Stomach (tissue), 9 donors: ENCODE measurements around the gene CSNK2B. TPM values are rescaled to one million over a fixed set of nuclear protein-coding genes. Genes with fewer than 3 reads are reported as not detected.

ENCODE experiments used
- DNase-seq, 2 donors: peaks; one replicate each; pipeline versions ENCODE4 v3.0.0 to v3.0.0-alpha.2; 2013 to 2019
- H3K27ac ChIP-seq, 5 donors: fragments of 200-600 bp in 4 of 5; sonication (generic) in 4 of 5; one replicate each; pipeline ENCODE4 v1.5.1; 2013 to 2019; ENCODE audit warnings: mild to moderate bottlenecking in 1 of 5, moderate library complexity in 1 of 5
- H3K27me3 ChIP-seq, 3 donors: fragments of 200-600 bp; sonication (generic); one replicate each; pipeline ENCODE4 v1.5.1; 2017 to 2019; ENCODE audit warnings: mixed run types in 1 of 3
- H3K36me3 ChIP-seq, 4 donors: fragments of 200-600 bp; sonication (generic); 1 replicate in 3 of 4; 2 replicates in 1 of 4; pipeline ENCODE4 v1.5.1; 2016 to 2019
- H3K4me1 ChIP-seq, 4 donors: fragments of 200-600 bp; sonication (generic); one replicate each; pipeline ENCODE4 v1.5.1; 2016 to 2019
- H3K4me3 ChIP-seq, 4 donors: fragments of 200-600 bp; sonication (generic) in 3 of 4; one replicate each; pipeline ENCODE4 v1.5.1; 2016 to 2019; ENCODE audit warnings: mild to moderate bottlenecking in 1 of 4
- H3K9me3 ChIP-seq, 4 donors: fragments of 200-600 bp; sonication (generic); one replicate each; pipeline ENCODE4 v1.5.1; 2016 to 2019
- EP300 ChIP-seq: sonication (generic); formaldehyde crosslinking; IDR thresholded peaks from one replicate; pipeline ENCODE4 v1.6.1; 2017; ENCODE audit warnings: antibody characterized with exemption
- POLR2A ChIP-seq, 4 donors: fragments of 450-650 bp; IDR thresholded peaks; one replicate each; pipeline ENCODE4 v1.6.1; 2016; ENCODE audit warnings: antibody characterized with exemption in 4 of 4, control low read depth in 2 of 4, mild to moderate bottlenecking in 1 of 4, moderate library complexity in 1 of 4
- POLR2AphosphoS5 ChIP-seq, 3 donors: sonication (generic); formaldehyde crosslinking; IDR thresholded peaks; one replicate each; pipeline ENCODE4 v1.6.1; 2016; ENCODE audit warnings: antibody characterized with exemption in 3 of 3
- WGBS, 5 donors: extraction: QIAGEN DNeasy Blood & Tissue Kit in 3 of 5; methylation state at CpG; one replicate each; pipeline versions ENCODE4 v1.1.5 to v1.1.7; 2013 to 2018; 5-methylcytosine and 5-hydroxymethylcytosine counted together
- intact Hi-C: fragments of 100-400 bp; cut with DNase I; formaldehyde crosslinking; loops from one replicate; pipeline ENCODE4 v1.15.1; 2023; ENCODE audit warnings: low total_unique reads
- polyA plus RNA-seq, 3 donors: library from polyadenylated mRNA; stranded (reverse); fragments of 200-250 nt; gene quantifications; one replicate each; pipeline ENCODE4 v1.2.3, GENCODE V29; 2013
- total RNA-seq, 5 donors: library from RNA; depleted of rRNA; stranded (reverse); fragments of >200 nt; gene quantifications; one replicate each; pipeline versions ENCODE4 v1.1.0 to v1.2.3, GENCODE V29; 2014 to 2016
- TF ChIP-seq, protein P1 (sequence below), 7 experiments: fragments of 450-650 bp in 4 of 7; fragments of 200-600 bp in 3 of 7; sonication (generic) in 3 of 7; IDR thresholded peaks; one replicate each; pipeline ENCODE4 v1.5.1; 2016 to 2019; ENCODE audit warnings: antibody characterized with exemption in 7 of 7, control low read depth in 2 of 7, mild to moderate bottlenecking in 1 of 7
- donor health status: healthy with polysubstance abuse.
- donor health status: Bipolar disorder and iron deficiency.
- donor health status: healthy.

The CSNK2B gene
- total and polyA plus RNA-seq, 8 donors = 11.3 to 375 (median 166) TPM

GRCh38 chr6:31654574-31655348, 11.1 kb upstream of the CSNK2B start:
- Histone ChIP-seq H3K36me3 (peaks cover 7 to 46% (median 39%) of the 10 kb centered on the region in 4 donors), H3K27ac (no peak overlapping the region), H3K9me3 (no peaks in the 10 kb centered on the region), H3K4me3 (no peak overlapping the region), H3K27me3 (no peaks in the 10 kb centered on the region), H3K4me1 (peaks cover 35 to 75% (median 64%) of the 10 kb centered on the region in 4 donors)
- DNase-seq = no peak
- intact Hi-C loops = no loop called here
- WGBS, 5 donors = 82 to 88% (median 86%) methylated on average over 8 of the region's 8 CpGs
- no peak for TF ChIP-seq EP300
- no peak for TF ChIP-seq POLR2AphosphoS5 (IDR thresholded peaks at IDR 0.05)
- TF ChIP-seq, protein P1, sequence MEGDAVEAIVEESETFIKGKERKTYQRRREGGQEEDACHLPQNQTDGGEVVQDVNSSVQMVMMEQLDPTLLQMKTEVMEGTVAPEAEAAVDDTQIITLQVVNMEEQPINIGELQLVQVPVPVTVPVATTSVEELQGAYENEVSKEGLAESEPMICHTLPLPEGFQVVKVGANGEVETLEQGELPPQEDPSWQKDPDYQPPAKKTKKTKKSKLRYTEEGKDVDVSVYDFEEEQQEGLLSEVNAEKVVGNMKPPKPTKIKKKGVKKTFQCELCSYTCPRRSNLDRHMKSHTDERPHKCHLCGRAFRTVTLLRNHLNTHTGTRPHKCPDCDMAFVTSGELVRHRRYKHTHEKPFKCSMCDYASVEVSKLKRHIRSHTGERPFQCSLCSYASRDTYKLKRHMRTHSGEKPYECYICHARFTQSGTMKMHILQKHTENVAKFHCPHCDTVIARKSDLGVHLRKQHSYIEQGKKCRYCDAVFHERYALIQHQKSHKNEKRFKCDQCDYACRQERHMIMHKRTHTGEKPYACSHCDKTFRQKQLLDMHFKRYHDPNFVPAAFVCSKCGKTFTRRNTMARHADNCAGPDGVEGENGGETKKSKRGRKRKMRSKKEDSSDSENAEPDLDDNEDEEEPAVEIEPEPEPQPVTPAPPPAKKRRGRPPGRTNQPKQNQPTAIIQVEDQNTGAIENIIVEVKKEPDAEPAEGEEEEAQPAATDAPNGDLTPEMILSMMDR (IDR thresholded peaks at IDR 0.05) = no peak
- TF ChIP-seq POLR2A (IDR thresholded peaks at IDR 0.05) = no peak

DNA sequence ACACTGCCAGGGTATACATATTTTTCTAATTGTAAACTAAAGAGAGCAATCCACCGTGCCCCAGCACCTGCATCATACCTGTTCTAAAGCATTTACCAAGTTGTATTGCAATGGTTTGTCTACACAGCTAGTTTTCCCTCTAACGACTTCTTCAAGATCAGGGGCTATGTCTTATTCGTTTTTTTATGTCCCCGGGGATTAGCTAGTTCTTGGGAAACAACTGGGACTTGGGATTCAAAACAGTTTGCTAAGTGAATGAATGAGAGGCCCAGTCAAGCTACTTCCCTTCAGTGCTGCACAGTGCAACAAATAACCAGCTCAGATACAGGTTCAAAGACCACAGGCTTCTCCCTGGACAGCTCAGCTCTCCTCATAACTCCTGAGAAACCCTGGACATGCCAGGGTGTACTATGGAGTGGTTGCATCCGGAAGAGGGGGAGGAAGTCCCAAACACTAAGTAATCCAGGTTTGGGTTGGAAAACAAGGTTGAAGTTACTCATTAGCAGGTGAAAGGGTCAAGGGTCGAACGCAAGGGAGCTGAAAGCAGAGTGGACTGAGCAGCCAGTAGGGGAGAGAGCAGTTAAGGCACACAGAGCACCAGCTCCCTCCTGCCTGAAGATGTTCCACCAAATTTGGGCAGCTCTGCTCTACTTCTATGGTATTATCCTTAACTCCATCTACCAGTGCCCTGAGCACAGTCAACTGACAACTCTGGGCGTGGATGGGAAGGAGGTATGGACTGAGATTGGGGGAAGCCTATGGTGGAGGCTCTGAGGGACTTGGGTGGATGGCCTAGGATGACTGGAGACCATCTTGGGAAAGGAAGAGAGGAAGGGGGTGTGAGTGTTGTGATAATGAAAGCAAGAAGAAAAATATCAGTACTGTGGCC, 10.3 kb upstream of the CSNK2B start, which contains the start of gene APOM:
Gene APOM, plus strand, starts transcription at position 546 of the 889 bp plus-strand sequence. Its CDS starts 73 bp downstream, at position 619.
- 64 to 77% (median 69%) methylated on average over 8 of the region's 8 CpGs for WGBS, 5 donors
- H3K27ac ChIP-seq = no peak within 1 kb of the TSS
- no peaks in the 10 kb centered on the region for H3K27me3 ChIP-seq
- H3K4me3 ChIP-seq = no peak within 1 kb of the TSS
- peaks cover 7 to 38% (median 33%) of the 10 kb centered on the region in 4 donors for H3K36me3 ChIP-seq
- intact Hi-C loops = no loop called here
- H3K4me1 ChIP-seq = peaks cover 35 to 72% (median 62%) of the 10 kb centered on the region in 4 donors
- H3K9me3 ChIP-seq = no peaks in the 10 kb centered on the region
- TF ChIP-seq POLR2A (IDR thresholded peaks at IDR 0.05) (no peak), EP300 (no peak), POLR2AphosphoS5 (IDR thresholded peaks at IDR 0.05) (no peak)
- no peak for DNase-seq

DNA sequence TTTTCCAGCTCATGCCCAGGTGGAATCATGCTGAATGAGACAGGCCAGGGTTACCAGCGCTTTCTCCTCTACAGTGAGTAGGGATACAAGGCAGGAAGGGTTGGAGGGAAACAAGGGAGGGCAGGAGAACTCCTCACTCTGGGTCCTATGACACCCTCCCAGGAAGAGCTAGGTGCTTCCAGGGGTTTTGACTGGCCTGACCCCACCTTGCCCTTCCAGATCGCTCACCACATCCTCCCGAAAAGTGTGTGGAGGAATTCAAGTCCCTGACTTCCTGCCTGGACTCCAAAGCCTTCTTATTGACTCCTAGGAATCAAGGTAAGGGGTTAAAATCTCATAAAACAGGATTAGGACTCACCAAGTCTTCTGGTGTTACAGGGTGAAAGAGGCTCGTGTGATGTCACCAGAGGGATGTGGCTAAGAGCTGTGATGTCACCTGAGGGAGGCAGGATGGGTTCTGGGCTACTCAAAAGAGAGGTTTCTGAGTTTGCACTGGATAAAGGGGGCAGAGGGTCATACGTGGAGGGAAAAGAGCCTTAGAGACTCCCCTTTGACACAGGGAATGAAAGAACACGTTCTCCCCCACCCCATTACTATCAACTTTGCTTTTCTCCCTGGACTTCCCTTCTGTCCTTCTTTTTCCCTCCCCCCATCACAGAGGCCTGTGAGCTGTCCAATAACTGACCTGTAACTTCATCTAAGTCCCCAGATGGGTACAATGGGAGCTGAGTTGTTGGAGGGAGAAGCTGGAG, 8.3 kb upstream of the CSNK2B start:
- H3K27ac ChIP-seq = peak overlapping the region in 3 of 5 donors; percentile 0 to 91 (median 6)
- H3K36me3 ChIP-seq = peaks cover 13 to 42% (median 40%) of the 10 kb centered on the region in 4 donors
- H3K4me1 ChIP-seq = peaks cover 33 to 78% (median 69%) of the 10 kb centered on the region in 4 donors
- DNase-seq = no peak
- H3K4me3 ChIP-seq = no peak overlapping the region
- intact Hi-C loops = no loop called here
- TF ChIP-seq POLR2AphosphoS5 (IDR thresholded peaks at IDR 0.05) (no peak), EP300 (no peak), POLR2A (IDR thresholded peaks at IDR 0.05) (no peak)
- TF ChIP-seq, protein P1 (IDR thresholded peaks at IDR 0.05) = no peak
- no peaks in the 10 kb centered on the region for H3K9me3 ChIP-seq
- H3K27me3 ChIP-seq = no peaks in the 10 kb centered on the region
- WGBS, 5 donors = 71 to 82% (median 80%) methylated on average over 6 of the region's 6 CpGs

GRCh38 chr6:31658158-31658688, 7.7 kb upstream of the CSNK2B start:
- Histone ChIP-seq H3K4me1 (peaks cover 34 to 82% (median 73%) of the 10 kb centered on the region in 4 donors), H3K27me3 (no peaks in the 10 kb centered on the region), H3K9me3 (no peaks in the 10 kb centered on the region), H3K4me3 (peak overlapping the region in 1 of 4 donors; percentile 83), H3K27ac (peak overlapping the region in 3 of 5 donors; percentile 87 to 92 (median 91)), H3K36me3 (peaks cover 14 to 47% (median 44%) of the 10 kb centered on the region in 4 donors)
- WGBS, 5 donors = 77 to 88% (median 84%) methylated on average over 4 of the region's 4 CpGs
- intact Hi-C loops = no loop called here
- DNase-seq = no peak
- TF ChIP-seq, protein P1 (IDR thresholded peaks at IDR 0.05) = no peak
- TF ChIP-seq POLR2AphosphoS5 (IDR thresholded peaks at IDR 0.05) = no peak
- TF ChIP-seq POLR2A (IDR thresholded peaks at IDR 0.05) = no peak
- TF ChIP-seq EP300 = no peak
